Panc1 (cell line): Measurements from ENCODE around the gene CCDC69. TPM values are rescaled to one million over a fixed set of nuclear protein-coding genes. Genes with fewer than 3 reads are reported as not detected.

Source experiments
- ATAC-seq: fragments of 200-7000 bp; cut with Tn5 transposase; 2 replicates; pipeline ENCODE4 v1.9.1; 2020; ENCODE audit warnings: mild to moderate bottlenecking, moderate library complexity
- BruUV-seq: library from RNA; stranded (reverse); fragments of 400-500 nt; replicated peaks from 2 replicates; lab custom pipeline; 2021; lab: Mats Ljungman, UMichigan
- CTCF ChIA-PET: fragments of 300-600 bp; sonication (Branson Sonifier 250); formaldehyde crosslinking; loops from one replicate; lab custom pipeline; 2022; ENCODE audit warnings: antibody characterized with exemption; lab: Charles Lee
- POLR2A ChIA-PET: fragments of 300-600 bp; sonication (Branson Sonifier 250); formaldehyde crosslinking; loops from one replicate; lab custom pipeline; 2022; ENCODE audit warnings: antibody characterized with exemption; lab: Charles Lee
- DNase-seq: peaks from one replicate; pipeline ENCODE4 v3.0.0-alpha.2; 2010; ENCODE audit warnings: low read depth, low spot score
- H3K27ac ChIP-seq: 2 replicates; pipeline ENCODE4 v1.5.1; 2011; ENCODE audit warnings: mild to moderate bottlenecking, low read length, inconsistent platforms
- H3K27me3 ChIP-seq: fragments of 200-500 bp; sonication (Bioruptor generic); 2 replicates; pipeline ENCODE4 v1.6.0; 2014; ENCODE audit warnings: low read length, inconsistent platforms; ENCODE audit not compliant: control insufficient read depth, insufficient read depth
- H3K36me3 ChIP-seq: fragments of 200-500 bp; sonication (Bioruptor generic); 2 replicates; pipeline ENCODE4 v1.5.1; 2014; ENCODE audit warnings: inconsistent platforms, mild to moderate bottlenecking, low read length, moderate library complexity; ENCODE audit not compliant: control insufficient read depth, insufficient read depth
- H3K4me1 ChIP-seq: 2 replicates; pipeline ENCODE4 v1.5.1; 2011; ENCODE audit warnings: inconsistent platforms, mild to moderate bottlenecking, low read length, moderate library complexity; ENCODE audit not compliant: control insufficient read depth, insufficient read depth
- H3K4me3 ChIP-seq, 2 experiments: 2 replicates each; pipeline ENCODE4 v1.5.1; 2011 to 2012; ENCODE audit warnings: low read depth in 2 of 2, low read length in 2 of 2, mild to moderate bottlenecking in 2 of 2, inconsistent platforms in 1 of 2, moderate library complexity in 1 of 2
- H3K9me3 ChIP-seq: fragments of 200-500 bp; sonication (Bioruptor generic); 2 replicates; pipeline ENCODE4 v1.5.1; 2014; ENCODE audit warnings: low read depth, mild to moderate bottlenecking, inconsistent platforms, low read length, moderate library complexity; ENCODE audit not compliant: control insufficient read depth, insufficient read depth
- CTCF ChIP-seq: fragments of 450-650 bp; IDR thresholded peaks from 2 replicates; pipeline ENCODE4 v1.5.1; 2017; ENCODE audit warnings: mild to moderate bottlenecking
- POLR2AphosphoS5 ChIP-seq: IDR thresholded peaks from 2 replicates; pipeline ENCODE4 v1.6.1; 2012; ENCODE audit warnings: mild to moderate bottlenecking, low read depth, low read length, moderate library complexity
- REST ChIP-seq, 2 experiments: IDR thresholded peaks; 2 replicates each; pipeline ENCODE4 v1.6.1; 2011 to 2012; ENCODE audit warnings: low read depth in 2 of 2, control low read depth in 1 of 2, low read length in 1 of 2, mild to moderate bottlenecking in 1 of 2, moderate library complexity in 1 of 2; ENCODE audit not compliant: insufficient read depth in 1 of 2
- SIN3A ChIP-seq: IDR thresholded peaks from 2 replicates; pipeline ENCODE4 v1.6.1; 2012; ENCODE audit warnings: low read depth, mild to moderate bottlenecking, low read length, moderate library complexity, borderline replicate concordance; ENCODE audit not compliant: insufficient read depth
- TCF7L2 ChIP-seq: IDR thresholded peaks from 2 replicates; pipeline ENCODE4 v1.6.1; 2011; ENCODE audit warnings: mild to moderate bottlenecking, low read depth, low read length, inconsistent platforms
- in situ Hi-C: cut with HindIII; loops from 2 replicates; pipeline ENCODE4 v1.10.0; 2016; ENCODE audit warnings: low sequenced_read_pairs, low pct_unique_long_range_greater_than_20kb
- intact Hi-C: fragments of 100-400 bp; cut with micrococcal nuclease; formaldehyde crosslinking; loops from one replicate; pipeline ENCODE4 v1.10.0; 2022; ENCODE audit not compliant: unreplicated experiment
- total RNA-seq: library from RNA; stranded (reverse); gene quantifications from one replicate; pipeline ENCODE4 v1.2.1, GENCODE V29; 2021; ENCODE audit not compliant: unreplicated experiment

CCDC69 gene
- total RNA-seq, 1 experiment from 2014 or later, result 2.1 TPM

- TF ChIP-seq REST (IDR thresholded peaks at IDR 0.05; ENCODE audit: insufficient read depth in 1 of 2, low read depth in 2 of 2, low read length in 1 of 2) (no peak), SIN3A (no peak), POLR2AphosphoS5 (no peak), CTCF (no peak), TCF7L2 (no peak)
- CTCF ChIA-PET, result interaction anchor here (0.6 to 0.7 kb wide), 2 partner anchors 57 to 83 kb away, joined by 3 to 11 read pairs; no protein-coding TSS in a partner anchor
- no peaks in the 10 kb centered on the region; the same call in 1 of the 2 replicates for H3K36me3 ChIP-seq
Measured at GRCh38 chr5:151191661-151192060, 32.2 kb downstream of the CCDC69 start.

DNA sequence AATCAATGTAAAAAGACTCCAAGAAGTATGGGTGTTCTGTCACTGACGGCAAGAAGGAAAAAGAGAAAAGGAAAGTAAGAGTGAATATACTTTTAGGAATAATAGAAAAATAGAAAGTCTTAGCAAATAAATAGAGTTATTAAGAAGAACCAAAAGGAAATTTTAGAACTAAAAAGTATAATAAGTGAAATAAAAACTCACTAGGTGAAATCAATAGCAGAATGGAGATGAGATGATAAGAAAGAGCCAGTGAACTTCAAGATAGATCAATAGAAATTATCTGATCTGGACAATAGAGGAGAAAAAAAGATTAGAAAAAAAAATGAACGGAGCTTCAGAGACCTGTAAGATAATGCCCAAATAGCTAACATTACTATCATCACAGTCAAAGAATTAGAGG is 34.7 kb downstream of the CCDC69 start:
- Histone ChIP-seq H3K27me3 (no peaks in the 10 kb centered on the region), H3K4me3 (no peak overlapping the region), H3K27ac (no peak overlapping the region), H3K4me1 (no peaks in the 10 kb centered on the region), H3K36me3 (no peaks in the 10 kb centered on the region; the same call in 1 of the 2 replicates), H3K9me3 (peaks cover 10% of the 10 kb centered on the region)
- intact Hi-C loops, result no loop called here
- BruUV-seq, result no TSS peak
- POLR2A ChIA-PET, result interaction anchor here (0.6 kb wide), 1 partner anchor 20 kb away, joined by 5 read pairs; no protein-coding TSS in a partner anchor
- in situ Hi-C loops, result no loop called here
- CTCF ChIA-PET, result interaction anchor here (0.6 kb wide), 1 partner anchor 22 kb away, joined by 3 read pairs; no protein-coding TSS in a partner anchor
- ATAC-seq (no peak), DNase-seq (no peak)
- TF ChIP-seq POLR2AphosphoS5 (no peak), SIN3A (no peak), CTCF (no peak), REST (IDR thresholded peaks at IDR 0.05; ENCODE audit: insufficient read depth in 1 of 2, low read depth in 2 of 2, low read length in 1 of 2) (no peak), TCF7L2 (no peak)

More at GRCh38 chr5:151191661-151192060, 32.2 kb downstream of the CCDC69 start:
- Histone ChIP-seq H3K9me3 (peaks cover 10% of the 10 kb centered on the region), H3K4me1 (no peaks in the 10 kb centered on the region), H3K27me3 (no peaks in the 10 kb centered on the region), H3K4me3 (no peak overlapping the region), H3K27ac (no peak overlapping the region)
- BruUV-seq, result no TSS peak
- in situ Hi-C loops (no loop called here), intact Hi-C loops (no loop called here)
- DNase-seq (no peak), ATAC-seq (no peak)
- POLR2A ChIA-PET, result no interaction called here
